Ishikawa (cell line): Measurements from ENCODE around the gene IRF2BP1.

Experiments
- CEBPB ChIP-seq: IDR thresholded peaks from 2 replicates; pipeline ENCODE4 v1.6.1; 2012
- CREB1 ChIP-seq: IDR thresholded peaks from 2 replicates; pipeline ENCODE4 v1.6.1; 2012; ENCODE audit warnings: low read depth
- EGR1 ChIP-seq: IDR thresholded peaks from 2 replicates; pipeline ENCODE4 v1.6.1; 2012
- EP300 ChIP-seq: IDR thresholded peaks from 2 replicates; pipeline ENCODE4 v1.6.1; 2012; ENCODE audit warnings: borderline replicate concordance
- FOXM1 ChIP-seq: IDR thresholded peaks from 2 replicates; pipeline ENCODE4 v1.6.1; 2012; ENCODE audit warnings: low read depth, borderline replicate concordance
- NFIC ChIP-seq: IDR thresholded peaks from 2 replicates; pipeline ENCODE4 v1.6.1; 2012
- RAD21 ChIP-seq: IDR thresholded peaks from 2 replicates; pipeline ENCODE4 v1.6.1; 2012; ENCODE audit warnings: low read depth
- TAF1 ChIP-seq: IDR thresholded peaks from 2 replicates; pipeline ENCODE4 v1.6.1; 2012; ENCODE audit warnings: low read depth, mild to moderate bottlenecking
- TCF12 ChIP-seq: IDR thresholded peaks from 2 replicates; pipeline ENCODE4 v1.6.1; 2012; ENCODE audit warnings: low read depth
- TEAD4 ChIP-seq: IDR thresholded peaks from 2 replicates; pipeline ENCODE4 v1.6.1; 2012
- YY1 ChIP-seq: IDR thresholded peaks from 2 replicates; pipeline ENCODE4 v1.6.1; 2012; ENCODE audit warnings: low read depth
- ZBTB7A ChIP-seq: IDR thresholded peaks from 2 replicates; pipeline ENCODE4 v1.6.1; 2012; ENCODE audit warnings: low read depth
- TF ChIP-seq, protein P1 (sequence below): IDR thresholded peaks from 2 replicates; pipeline ENCODE4 v1.6.1; 2012
- TF ChIP-seq, protein P2 (sequence below): IDR thresholded peaks from 2 replicates; pipeline ENCODE4 v1.6.1; 2012
- TF ChIP-seq, protein P3 (sequence below): IDR thresholded peaks from 2 replicates; pipeline ENCODE4 v1.6.1; 2012; ENCODE audit warnings: low read depth, mild to moderate bottlenecking

IRF2BP1 gene

DNA sequence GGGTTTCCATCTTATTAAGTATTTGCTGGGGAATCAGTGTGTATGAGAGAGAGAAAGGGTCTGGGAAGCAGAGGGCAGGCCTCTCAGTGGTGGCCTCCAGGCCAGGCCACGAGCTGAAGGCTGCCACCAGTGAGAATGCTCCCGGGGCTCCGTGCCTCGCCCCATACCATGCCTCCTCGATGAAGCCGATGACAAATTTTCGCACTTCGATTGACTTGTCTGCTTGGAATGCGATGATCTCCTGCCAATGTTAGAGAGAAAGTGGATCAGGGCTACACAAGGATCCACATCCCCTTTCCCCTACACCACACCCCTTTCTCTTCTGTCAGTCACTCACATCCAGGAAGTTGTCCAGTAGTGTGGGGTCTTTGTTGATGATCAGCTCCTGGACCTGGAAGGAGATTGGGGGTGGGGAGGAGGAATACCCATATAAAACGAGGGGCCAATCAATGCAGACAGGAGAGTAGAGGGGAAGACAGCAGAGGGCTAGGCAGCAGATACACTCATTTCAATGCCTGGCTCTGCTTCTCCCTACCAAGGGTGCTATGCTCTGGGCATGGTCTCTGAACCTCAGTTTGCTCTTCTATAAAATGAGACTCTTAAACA is 33.7 kb downstream of the IRF2BP1 start:
- TF ChIP-seq, protein P1, sequence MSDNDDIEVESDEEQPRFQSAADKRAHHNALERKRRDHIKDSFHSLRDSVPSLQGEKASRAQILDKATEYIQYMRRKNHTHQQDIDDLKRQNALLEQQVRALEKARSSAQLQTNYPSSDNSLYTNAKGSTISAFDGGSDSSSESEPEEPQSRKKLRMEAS: no peak
- no peak for TF ChIP-seq CEBPB
- TF ChIP-seq, protein P2, sequence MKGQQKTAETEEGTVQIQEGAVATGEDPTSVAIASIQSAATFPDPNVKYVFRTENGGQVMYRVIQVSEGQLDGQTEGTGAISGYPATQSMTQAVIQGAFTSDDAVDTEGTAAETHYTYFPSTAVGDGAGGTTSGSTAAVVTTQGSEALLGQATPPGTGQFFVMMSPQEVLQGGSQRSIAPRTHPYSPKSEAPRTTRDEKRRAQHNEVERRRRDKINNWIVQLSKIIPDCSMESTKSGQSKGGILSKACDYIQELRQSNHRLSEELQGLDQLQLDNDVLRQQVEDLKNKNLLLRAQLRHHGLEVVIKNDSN: no peak
- TF ChIP-seq NFIC: no peak
- TF ChIP-seq TEAD4: no peak
- no peak for TF ChIP-seq CREB1
- TF ChIP-seq, protein P3, sequence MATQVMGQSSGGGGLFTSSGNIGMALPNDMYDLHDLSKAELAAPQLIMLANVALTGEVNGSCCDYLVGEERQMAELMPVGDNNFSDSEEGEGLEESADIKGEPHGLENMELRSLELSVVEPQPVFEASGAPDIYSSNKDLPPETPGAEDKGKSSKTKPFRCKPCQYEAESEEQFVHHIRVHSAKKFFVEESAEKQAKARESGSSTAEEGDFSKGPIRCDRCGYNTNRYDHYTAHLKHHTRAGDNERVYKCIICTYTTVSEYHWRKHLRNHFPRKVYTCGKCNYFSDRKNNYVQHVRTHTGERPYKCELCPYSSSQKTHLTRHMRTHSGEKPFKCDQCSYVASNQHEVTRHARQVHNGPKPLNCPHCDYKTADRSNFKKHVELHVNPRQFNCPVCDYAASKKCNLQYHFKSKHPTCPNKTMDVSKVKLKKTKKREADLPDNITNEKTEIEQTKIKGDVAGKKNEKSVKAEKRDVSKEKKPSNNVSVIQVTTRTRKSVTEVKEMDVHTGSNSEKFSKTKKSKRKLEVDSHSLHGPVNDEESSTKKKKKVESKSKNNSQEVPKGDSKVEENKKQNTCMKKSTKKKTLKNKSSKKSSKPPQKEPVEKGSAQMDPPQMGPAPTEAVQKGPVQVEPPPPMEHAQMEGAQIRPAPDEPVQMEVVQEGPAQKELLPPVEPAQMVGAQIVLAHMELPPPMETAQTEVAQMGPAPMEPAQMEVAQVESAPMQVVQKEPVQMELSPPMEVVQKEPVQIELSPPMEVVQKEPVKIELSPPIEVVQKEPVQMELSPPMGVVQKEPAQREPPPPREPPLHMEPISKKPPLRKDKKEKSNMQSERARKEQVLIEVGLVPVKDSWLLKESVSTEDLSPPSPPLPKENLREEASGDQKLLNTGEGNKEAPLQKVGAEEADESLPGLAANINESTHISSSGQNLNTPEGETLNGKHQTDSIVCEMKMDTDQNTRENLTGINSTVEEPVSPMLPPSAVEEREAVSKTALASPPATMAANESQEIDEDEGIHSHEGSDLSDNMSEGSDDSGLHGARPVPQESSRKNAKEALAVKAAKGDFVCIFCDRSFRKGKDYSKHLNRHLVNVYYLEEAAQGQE: no peak
- TF ChIP-seq TAF1: no peak
- TF ChIP-seq YY1: no peak
- no peak for TF ChIP-seq EP300
- no peak for TF ChIP-seq FOXM1
- TF ChIP-seq ZBTB7A: no peak
- no peak for TF ChIP-seq RAD21
- TF ChIP-seq EGR1: no peak
- no peak for TF ChIP-seq TCF12

DNA sequence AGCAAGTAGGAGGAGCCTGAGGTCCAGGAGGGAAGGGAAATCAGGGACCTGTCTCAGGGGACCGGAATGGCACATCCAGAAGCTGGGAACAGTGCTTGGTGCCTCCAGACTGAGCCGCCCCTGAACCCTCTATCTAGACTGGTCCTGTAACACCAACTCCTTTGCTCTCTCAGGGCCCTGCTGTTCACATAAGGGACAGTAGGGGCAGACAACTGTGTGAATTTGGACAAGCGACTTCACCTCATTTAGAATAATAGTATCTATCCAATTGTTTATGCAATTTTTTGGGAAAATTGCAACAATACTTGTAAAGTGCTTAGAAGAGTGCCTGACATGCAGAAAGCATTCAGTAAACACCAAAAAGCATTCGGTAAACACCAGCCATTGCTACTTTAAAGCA is 37.0 kb downstream of the IRF2BP1 start:
- no peak for TF ChIP-seq CREB1
- no peak for TF ChIP-seq NFIC
- TF ChIP-seq EGR1: no peak
- no peak for TF ChIP-seq TEAD4
- TF ChIP-seq, protein P3: no peak
- TF ChIP-seq EP300: no peak
- no peak for TF ChIP-seq TCF12
- TF ChIP-seq, protein P2: no peak

DNA sequence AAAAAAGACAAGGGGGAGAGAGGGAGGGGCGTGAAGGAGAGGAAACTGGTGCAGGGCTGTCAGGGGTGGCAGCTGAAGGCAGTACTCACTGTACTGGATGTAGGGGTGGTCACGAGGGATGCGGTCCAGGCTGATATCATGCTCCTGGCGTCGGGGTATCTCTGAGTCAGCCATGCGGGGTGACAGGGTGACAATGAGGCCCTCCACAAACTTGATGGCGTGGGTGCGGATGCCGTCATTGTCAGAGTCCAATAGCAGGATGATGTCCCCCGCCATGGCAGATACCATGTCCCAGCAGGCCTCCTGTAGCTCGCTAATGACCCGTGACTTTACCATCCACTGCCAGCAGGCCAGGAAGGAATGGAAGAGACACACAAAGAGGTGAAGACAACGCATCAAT is 38.3 kb downstream of the IRF2BP1 start:
- TF ChIP-seq, protein P1: no peak
- TF ChIP-seq, protein P2: no peak
- no peak for TF ChIP-seq FOXM1
- TF ChIP-seq CREB1: no peak
- no peak for TF ChIP-seq TCF12
- TF ChIP-seq TEAD4: no peak
- no peak for TF ChIP-seq YY1
- no peak for TF ChIP-seq RAD21
- no peak for TF ChIP-seq TAF1
- no peak for TF ChIP-seq ZBTB7A
- no peak for TF ChIP-seq NFIC
- TF ChIP-seq EP300: no peak

DNA sequence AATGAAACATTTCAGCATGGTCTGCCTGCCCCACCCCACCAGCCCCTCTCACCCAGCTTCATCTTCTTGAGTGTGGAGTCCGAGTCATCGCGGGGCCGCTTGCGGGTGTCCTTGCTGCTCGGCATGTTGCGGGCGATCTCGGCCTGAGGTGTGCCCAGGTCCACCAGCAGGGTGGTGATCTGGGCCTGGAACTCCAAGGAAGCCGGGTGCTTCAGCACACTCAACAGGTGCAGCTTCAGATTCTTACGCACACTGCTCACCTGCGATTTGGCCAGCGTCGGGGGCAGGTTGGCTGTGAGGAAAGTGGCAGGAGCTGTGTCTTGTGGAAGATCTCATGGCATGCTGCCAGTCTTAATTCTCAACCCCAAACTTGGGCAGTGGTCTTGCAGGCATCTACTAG is 43.7 kb downstream of the IRF2BP1 start:
- TF ChIP-seq, protein P3: no peak
- no peak for TF ChIP-seq RAD21
- TF ChIP-seq ZBTB7A: no peak
- TF ChIP-seq TCF12: no peak
- no peak for TF ChIP-seq TEAD4
- TF ChIP-seq CEBPB: no peak
- no peak for TF ChIP-seq CREB1
- TF ChIP-seq, protein P2: no peak
- TF ChIP-seq FOXM1: no peak
- TF ChIP-seq EP300: no peak
